HG03139 (cell line): ENCODE measurements around the gene HDAC6.
"Not testable (repeated sequence)": the region's sequence is repeated elsewhere in the genome, so short reads cannot be mapped to it uniquely, and the experiment has no call there.

Experiments
- ATAC-seq: cut with Tn5 transposase; IDR thresholded peaks from one replicate; pipeline ENCODE4 v1.9.1; 2021; ENCODE audit not compliant: unreplicated experiment

HDAC6 gene

GRCh38 chrX:48789366-48790220 lies 12.3 kb upstream of the HDAC6 start:
- no peak for ATAC-seq

- ATAC-seq = no peak
Observed at GRCh38 chrX:48790477-48790876, 11.4 kb upstream of the HDAC6 start.

GRCh38 chrX:48791063-48791820 lies 10.6 kb upstream of the HDAC6 start:
- no peak for ATAC-seq

GRCh38 chrX:48792219-48792618 lies 9.6 kb upstream of the HDAC6 start:
- ATAC-seq = no peak

GRCh38 chrX:48793935-48794334 lies 7.9 kb upstream of the HDAC6 start:
- ATAC-seq = no peak

- ATAC-seq = no peak
Observed at GRCh38 chrX:48794340-48794910, 7.4 kb upstream of the HDAC6 start.

GRCh38 chrX:48794911-48795515 lies 6.9 kb upstream of the HDAC6 start:
- no peak for ATAC-seq

- ATAC-seq = no peak
Observed at GRCh38 chrX:48798318-48798717, 3.5 kb upstream of the HDAC6 start.

GRCh38 chrX:48800574-48801279 lies 1.1 kb upstream of the HDAC6 start:
- ATAC-seq = no peak

GRCh38 chrX:48802089-48802904 lies 430 bp downstream of the HDAC6 start:
- peak; percentile 36 for ATAC-seq

GRCh38 chrX:48802905-48803200 lies 986 bp downstream of the HDAC6 start:
- no peak for ATAC-seq

- ATAC-seq = no peak
Observed at GRCh38 chrX:48806081-48806480, 4.2 kb downstream of the HDAC6 start.

- ATAC-seq = no peak
Observed at GRCh38 chrX:48813644-48814043, 11.8 kb downstream of the HDAC6 start.

- ATAC-seq = no peak
Observed at GRCh38 chrX:48814722-48815121, 12.9 kb downstream of the HDAC6 start.

GRCh38 chrX:48815266-48815665 lies 13.4 kb downstream of the HDAC6 start:
- ATAC-seq = no peak

GRCh38 chrX:48816014-48816810 lies 14.3 kb downstream of the HDAC6 start:
- ATAC-seq = no peak

- no peak for ATAC-seq
Observed at GRCh38 chrX:48818098-48818497, 16.2 kb downstream of the HDAC6 start.

- ATAC-seq = no peak
Observed at GRCh38 chrX:48818866-48819265, 17.0 kb downstream of the HDAC6 start.

- ATAC-seq = not testable (repeated sequence)
Observed at GRCh38 chrX:48819394-48819793, 17.5 kb downstream of the HDAC6 start.
